HG03565 (cell line): ENCODE measurements around the gene NPVF.

Source experiments
- ATAC-seq: cut with Tn5 transposase; IDR thresholded peaks from one replicate; pipeline ENCODE4 v1.9.1; 2021; ENCODE audit warnings: mild to moderate bottlenecking, moderate library complexity; ENCODE audit not compliant: unreplicated experiment

The NPVF gene

GRCh38 chr7:25235471-25235870 is 7.2 kb upstream of the NPVF start:
- ATAC-seq: no peak

GRCh38 chr7:25234336-25234735 is 6.0 kb upstream of the NPVF start:
- no peak for ATAC-seq

GRCh38 chr7:25223206-25223605 is 5.1 kb downstream of the NPVF start:
- ATAC-seq: no peak

- no peak for ATAC-seq
These were observed 5.6 kb downstream of the NPVF start for GRCh38 chr7:25222666-25223065.

- no peak for ATAC-seq
These were observed 7.3 kb downstream of the NPVF start for GRCh38 chr7:25221009-25221408.

- ATAC-seq: no peak
These were observed 10.1 kb downstream of the NPVF start for GRCh38 chr7:25218191-25218590.

- no peak for ATAC-seq
These were observed 11.4 kb downstream of the NPVF start for GRCh38 chr7:25216837-25217236.

GRCh38 chr7:25215694-25216335 is 12.5 kb downstream of the NPVF start:
- no peak for ATAC-seq

GRCh38 chr7:25208525-25209221 is 19.6 kb downstream of the NPVF start:
- ATAC-seq: no peak

GRCh38 chr7:25207887-25208286 is 20.4 kb downstream of the NPVF start:
- ATAC-seq: no peak

GRCh38 chr7:25206765-25207164 is 21.5 kb downstream of the NPVF start:
- ATAC-seq: no peak

- ATAC-seq: no peak
These were observed 32.0 kb downstream of the NPVF start for GRCh38 chr7:25196132-25196896.

- no peak for ATAC-seq
These were observed 34.2 kb downstream of the NPVF start for GRCh38 chr7:25194036-25194435.

- no peak for ATAC-seq
These were observed 36.2 kb downstream of the NPVF start for GRCh38 chr7:25192043-25192442.

- no peak for ATAC-seq
These were observed 39.1 kb downstream of the NPVF start for GRCh38 chr7:25189197-25189596.

GRCh38 chr7:25187932-25188331 is 40.4 kb downstream of the NPVF start:
- ATAC-seq: no peak

GRCh38 chr7:25186436-25186835 is 41.9 kb downstream of the NPVF start:
- ATAC-seq: no peak

- ATAC-seq: no peak
These were observed 46.8 kb downstream of the NPVF start for GRCh38 chr7:25181532-25181931.

GRCh38 chr7:25180946-25181345 is 47.3 kb downstream of the NPVF start:
- ATAC-seq: no peak

GRCh38 chr7:25180592-25180923 is 47.7 kb downstream of the NPVF start:
- no peak for ATAC-seq

GRCh38 chr7:25179771-25180591 is 48.3 kb downstream of the NPVF start:
- ATAC-seq: peak; percentile 93
